BE2C (cell line): ENCODE measurements around the gene ZNF280B. TPM values are rescaled to one million over a fixed set of nuclear protein-coding genes. Genes with fewer than 3 reads are reported as not detected.

Experiments
- DNase-seq: peaks from one replicate; pipeline ENCODE4 v3.0.0-alpha.2; 2020
- H3K27me3 ChIP-seq: fragments of 250-450 bp; sonication (Bioruptor Pico); 2 replicates; pipeline ENCODE4 v1.5.1; 2020; ENCODE audit warnings: mild to moderate bottlenecking
- H3K36me3 ChIP-seq: fragments of 250-450 bp; sonication (Bioruptor Pico); 2 replicates; pipeline ENCODE4 v1.5.1; 2020; ENCODE audit warnings: mild to moderate bottlenecking
- H3K4me1 ChIP-seq: fragments of 250-450 bp; sonication (Bioruptor Pico); 2 replicates; pipeline ENCODE4 v1.5.1; 2020
- H3K4me3 ChIP-seq: 2 replicates; pipeline ENCODE4 v1.5.1; 2011; ENCODE audit warnings: low read depth, low read length
- H3K9me3 ChIP-seq: fragments of 250-450 bp; sonication (Bioruptor Pico); 2 replicates; pipeline ENCODE4 v1.5.1; 2020
- polyA plus RNA-seq: library from polyadenylated mRNA; unstranded; fragments of >200 nt; gene quantifications from one replicate; pipeline ENCODE4 v1.2.1, GENCODE V29; 2012; ENCODE audit warnings: low read depth, missing spikeins; ENCODE audit not compliant: insufficient read length, insufficient read depth
- TF ChIP-seq, protein P1 (sequence below): IDR thresholded peaks from 2 replicates; pipeline ENCODE4 v1.5.1; 2012; ENCODE audit warnings: mild to moderate bottlenecking, low read depth, low read length

The ZNF280B gene, protein sequence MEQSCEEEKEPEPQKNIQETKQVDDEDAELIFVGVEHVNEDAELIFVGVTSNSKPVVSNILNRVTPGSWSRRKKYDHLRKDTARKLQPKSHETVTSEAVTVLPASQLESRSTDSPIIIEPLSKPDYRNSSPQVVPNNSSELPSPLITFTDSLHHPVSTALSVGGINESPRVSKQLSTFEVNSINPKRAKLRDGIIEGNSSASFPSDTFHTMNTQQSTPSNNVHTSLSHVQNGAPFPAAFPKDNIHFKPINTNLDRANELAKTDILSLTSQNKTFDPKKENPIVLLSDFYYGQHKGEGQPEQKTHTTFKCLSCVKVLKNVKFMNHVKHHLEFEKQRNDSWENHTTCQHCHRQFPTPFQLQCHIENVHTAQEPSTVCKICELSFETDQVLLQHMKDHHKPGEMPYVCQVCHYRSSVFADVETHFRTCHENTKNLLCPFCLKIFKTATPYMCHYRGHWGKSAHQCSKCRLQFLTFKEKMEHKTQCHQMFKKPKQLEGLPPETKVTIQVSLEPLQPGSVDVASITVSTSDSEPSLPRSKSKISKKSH
- polyA plus RNA-seq: 1.4 TPM

DNA sequence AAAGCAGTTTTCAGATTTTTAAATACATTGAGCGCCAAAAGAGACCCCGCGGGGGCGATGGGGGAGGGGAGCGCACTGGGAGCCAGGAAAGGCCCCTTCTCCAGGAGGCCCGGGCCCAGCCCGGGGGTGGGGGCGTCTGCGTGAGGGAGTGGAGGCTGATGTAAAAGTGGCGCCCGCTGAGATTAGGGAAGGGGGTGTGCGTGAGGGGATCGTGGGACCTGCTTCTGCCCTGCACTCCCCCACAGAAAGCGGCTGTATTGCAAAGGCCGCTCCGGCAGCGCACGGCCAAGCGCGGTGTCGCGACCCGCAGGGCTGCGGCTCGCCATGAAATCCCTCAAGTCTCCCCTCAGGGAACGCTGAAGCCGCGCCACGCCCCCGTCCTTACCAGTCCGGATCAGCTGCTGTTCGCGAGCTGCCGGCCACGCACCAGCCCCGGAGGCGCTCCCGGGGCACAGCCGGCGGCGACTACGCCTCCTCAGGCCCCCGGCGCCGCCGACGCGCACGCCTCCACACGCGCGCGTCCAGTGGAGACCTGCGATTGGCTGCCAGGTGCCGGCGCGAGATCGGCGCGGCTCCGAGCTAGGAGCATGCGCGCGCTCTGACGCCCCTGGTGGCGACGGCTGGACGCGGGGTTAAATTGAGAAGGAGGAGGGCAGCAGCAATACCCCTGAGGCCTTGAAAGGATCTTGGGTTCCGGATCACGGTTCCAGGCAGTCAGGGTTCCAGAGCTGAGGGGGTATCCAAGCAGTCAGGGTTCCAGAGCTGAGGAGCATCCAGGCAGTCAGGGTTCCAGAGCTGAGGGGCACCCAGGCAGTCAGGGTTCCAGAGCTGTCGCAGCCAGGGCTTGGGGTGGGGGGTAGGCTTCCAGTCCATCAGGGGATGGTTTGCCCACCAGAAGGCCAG lies at the start of gene ZNF280B:
Gene ZNF280B (minus strand): TSS at position 469 of the 903 bp plus-strand sequence. CDS start 19,344 bp downstream, outside the sequence.
- TF ChIP-seq, protein P1, sequence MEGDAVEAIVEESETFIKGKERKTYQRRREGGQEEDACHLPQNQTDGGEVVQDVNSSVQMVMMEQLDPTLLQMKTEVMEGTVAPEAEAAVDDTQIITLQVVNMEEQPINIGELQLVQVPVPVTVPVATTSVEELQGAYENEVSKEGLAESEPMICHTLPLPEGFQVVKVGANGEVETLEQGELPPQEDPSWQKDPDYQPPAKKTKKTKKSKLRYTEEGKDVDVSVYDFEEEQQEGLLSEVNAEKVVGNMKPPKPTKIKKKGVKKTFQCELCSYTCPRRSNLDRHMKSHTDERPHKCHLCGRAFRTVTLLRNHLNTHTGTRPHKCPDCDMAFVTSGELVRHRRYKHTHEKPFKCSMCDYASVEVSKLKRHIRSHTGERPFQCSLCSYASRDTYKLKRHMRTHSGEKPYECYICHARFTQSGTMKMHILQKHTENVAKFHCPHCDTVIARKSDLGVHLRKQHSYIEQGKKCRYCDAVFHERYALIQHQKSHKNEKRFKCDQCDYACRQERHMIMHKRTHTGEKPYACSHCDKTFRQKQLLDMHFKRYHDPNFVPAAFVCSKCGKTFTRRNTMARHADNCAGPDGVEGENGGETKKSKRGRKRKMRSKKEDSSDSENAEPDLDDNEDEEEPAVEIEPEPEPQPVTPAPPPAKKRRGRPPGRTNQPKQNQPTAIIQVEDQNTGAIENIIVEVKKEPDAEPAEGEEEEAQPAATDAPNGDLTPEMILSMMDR: peak; percentile 70

DNA sequence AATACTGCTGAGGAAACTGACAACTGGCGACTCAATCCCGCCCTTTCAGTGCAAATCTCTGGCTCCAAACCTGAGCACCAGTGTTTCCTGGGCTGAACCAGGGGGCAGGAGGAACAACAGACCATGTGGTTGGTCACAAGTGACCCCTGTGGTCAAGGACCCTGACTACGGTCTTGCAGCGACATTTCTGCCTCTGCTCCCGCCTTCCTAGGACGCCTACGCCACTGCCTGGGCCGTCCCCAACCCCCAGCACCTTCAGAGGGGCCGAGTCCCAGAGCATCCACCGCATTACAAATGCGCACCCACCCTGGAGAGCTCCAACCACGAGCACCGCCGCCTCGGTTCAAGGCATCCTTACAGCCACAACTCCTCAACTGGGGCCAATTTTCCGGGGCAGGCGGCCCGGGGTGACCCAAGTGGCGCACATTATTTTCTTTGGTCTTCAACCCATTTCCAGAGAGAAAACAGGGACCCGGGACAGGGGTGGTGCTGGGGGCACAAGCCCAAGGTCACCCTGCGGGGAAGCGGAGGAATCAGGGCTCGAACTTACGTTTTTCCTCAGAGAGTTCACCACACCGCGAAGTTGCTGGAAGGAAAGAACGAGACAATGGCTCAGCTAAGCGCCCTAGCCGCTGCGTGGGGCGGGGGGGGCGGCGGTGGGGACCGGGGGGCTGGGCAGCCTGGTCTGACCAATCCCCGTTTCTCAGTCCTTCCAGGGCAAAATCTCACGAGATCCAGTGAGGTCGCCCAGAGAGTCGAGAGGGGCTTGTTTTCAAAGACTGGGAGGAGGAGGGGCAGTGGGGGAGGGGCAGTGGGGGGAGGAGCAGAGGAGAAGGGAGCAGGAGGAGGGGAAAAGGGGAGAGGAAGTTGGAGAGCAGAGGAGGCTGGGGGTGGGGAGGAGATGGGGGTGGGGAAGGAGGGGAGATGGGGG lies 48.7 kb upstream of the ZNF280B start:
- no peaks in the 10 kb centered on the region for H3K9me3 ChIP-seq
- H3K27me3 ChIP-seq: no peaks in the 10 kb centered on the region
- H3K4me1 ChIP-seq: 0 out of 2 replicates have a peak, but pooled peaks cover 3% of the 10 kb centered on the region
- TF ChIP-seq, protein P1: no peak
- no peaks in the 10 kb centered on the region for H3K36me3 ChIP-seq
- H3K4me3 ChIP-seq: no peak overlapping the region
- DNase-seq: no peak

More for the DNA sequence above, at the start of gene ZNF280B:
- H3K4me3 ChIP-seq: peak within 1 kb of the TSS; percentile 84
- H3K4me1 ChIP-seq: peaks cover 4% of the 10 kb centered on the region; the same call in 1 of the 2 replicates
- H3K36me3 ChIP-seq: no peaks in the 10 kb centered on the region
- no peaks in the 10 kb centered on the region for H3K9me3 ChIP-seq
- peaks cover 14% of the 10 kb centered on the region for H3K27me3 ChIP-seq
- peak; percentile 93 for DNase-seq

DNA sequence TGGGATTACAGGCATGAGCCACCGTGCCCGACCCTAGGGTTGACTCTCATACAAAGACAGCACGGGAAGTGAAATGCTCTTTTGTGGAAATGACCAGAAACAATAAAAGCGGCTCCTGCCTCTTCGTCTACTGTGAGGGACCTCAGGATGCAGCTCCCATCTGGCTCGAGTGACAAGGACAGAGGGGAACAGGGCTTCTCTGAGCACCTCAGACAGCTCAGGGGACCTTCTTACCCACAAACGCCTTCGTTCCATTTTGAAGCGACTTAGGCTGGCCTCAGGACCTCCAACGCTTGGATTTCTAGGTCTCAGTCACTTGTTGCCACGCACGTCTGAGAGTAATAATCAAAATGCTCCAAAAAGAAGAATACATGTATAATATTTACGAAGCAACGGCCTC lies 48.0 kb upstream of the ZNF280B start:
- no peak overlapping the region for H3K4me3 ChIP-seq
- no peaks in the 10 kb centered on the region for H3K27me3 ChIP-seq
- 0 out of 2 replicates have a peak, but pooled peaks cover 3% of the 10 kb centered on the region for H3K4me1 ChIP-seq
- TF ChIP-seq, protein P1: no peak
- no peaks in the 10 kb centered on the region for H3K9me3 ChIP-seq
- no peaks in the 10 kb centered on the region for H3K36me3 ChIP-seq
- DNase-seq: no peak

DNA sequence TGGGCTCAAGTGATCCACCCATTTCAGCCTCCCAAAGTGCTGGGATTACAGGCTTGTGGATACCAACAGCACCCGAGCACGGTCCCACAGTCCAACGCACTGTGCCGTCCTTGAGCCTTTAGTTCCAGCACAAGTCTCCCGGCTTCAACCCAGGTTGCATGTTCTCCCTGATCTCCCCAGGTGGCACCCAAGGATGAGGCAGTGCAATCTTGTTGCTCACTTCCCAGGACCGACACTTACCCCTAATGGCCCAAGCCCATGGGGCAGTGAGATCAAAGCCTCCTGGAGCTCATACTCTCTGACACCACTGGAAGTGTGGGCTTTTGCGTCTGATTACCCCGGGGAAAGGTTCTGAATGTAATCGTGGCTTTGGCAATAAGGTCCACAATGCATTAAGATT lies 47.1 kb upstream of the ZNF280B start:
- no peaks in the 10 kb centered on the region for H3K36me3 ChIP-seq
- 0 out of 2 replicates have a peak, but pooled peaks cover 3% of the 10 kb centered on the region for H3K4me1 ChIP-seq
- H3K9me3 ChIP-seq: no peaks in the 10 kb centered on the region
- no peak overlapping the region for H3K4me3 ChIP-seq
- no peaks in the 10 kb centered on the region for H3K27me3 ChIP-seq
- DNase-seq: no peak
- TF ChIP-seq, protein P1: no peak

DNA sequence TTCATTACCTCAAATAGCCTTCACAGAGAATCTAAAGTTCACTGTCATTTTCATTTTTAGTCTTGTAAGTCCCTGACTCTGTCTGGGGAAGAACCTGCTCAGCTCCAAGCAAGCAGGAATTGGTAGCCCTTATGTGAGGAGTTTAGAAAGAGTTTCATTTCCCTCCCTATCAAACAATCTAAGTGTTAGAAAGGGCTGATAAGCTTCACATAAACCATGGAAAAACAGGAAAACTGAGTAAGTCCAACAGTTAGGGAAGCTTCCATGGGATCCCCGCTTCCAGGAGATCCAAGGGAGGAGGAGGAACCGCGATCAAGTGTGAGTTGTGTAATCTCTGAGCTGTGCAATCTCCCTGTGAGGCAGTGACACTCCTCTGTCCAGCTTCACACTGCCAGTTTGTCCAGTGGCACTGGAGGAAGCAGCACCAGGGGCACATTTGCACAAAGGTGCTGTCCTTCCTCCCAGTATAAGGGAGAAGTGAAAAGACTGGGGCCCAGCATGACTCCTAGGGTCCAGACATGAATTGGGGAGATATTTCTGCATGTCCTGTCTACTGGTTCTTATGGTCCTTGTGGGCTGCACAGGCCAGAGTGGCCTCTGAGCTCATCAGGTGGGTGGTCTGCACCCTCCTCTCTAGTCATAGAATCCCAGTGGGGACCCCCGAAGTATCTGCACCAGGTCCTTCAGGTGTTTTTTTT lies 46.2 kb upstream of the ZNF280B start:
- no peak for DNase-seq
- no peaks in the 10 kb centered on the region for H3K27me3 ChIP-seq
- H3K36me3 ChIP-seq: no peaks in the 10 kb centered on the region
- H3K9me3 ChIP-seq: no peaks in the 10 kb centered on the region
- 0 out of 2 replicates have a peak, but pooled peaks cover 3% of the 10 kb centered on the region for H3K4me1 ChIP-seq
- TF ChIP-seq, protein P1: no peak
- H3K4me3 ChIP-seq: no peak overlapping the region
